Activated T-cell treated with anti-CD3 and anti-CD28 coated beads for 48 hours (primary cell): Measurements from ENCODE around the gene LOC128125822.

ENCODE experiments used
- DNase-seq: peaks from one replicate; pipeline ENCODE4 v3.0.0-alpha.2; 2020; ENCODE audit warnings: low read depth

Gene LOC128125822

GRCh38 chr6:63556369-63556768, 15.9 kb upstream of the LOC128125822 start:
- no peak for DNase-seq

- no peak for DNase-seq
Observed at GRCh38 chr6:63558278-63558677, 14.0 kb upstream of the LOC128125822 start.

GRCh38 chr6:63560801-63561287, 11.4 kb upstream of the LOC128125822 start:
- DNase-seq = no peak

GRCh38 chr6:63561288-63561687, 11.0 kb upstream of the LOC128125822 start:
- DNase-seq = no peak

GRCh38 chr6:63563235-63563634, 9.0 kb upstream of the LOC128125822 start:
- DNase-seq = no peak

- no peak for DNase-seq
Observed at GRCh38 chr6:63565058-63565726, 7.1 kb upstream of the LOC128125822 start.

- no peak for DNase-seq
Observed at GRCh38 chr6:63565727-63566596, 6.3 kb upstream of the LOC128125822 start.

GRCh38 chr6:63567966-63568365, 4.3 kb upstream of the LOC128125822 start:
- no peak for DNase-seq

GRCh38 chr6:63571361-63572043, 778 bp upstream of the LOC128125822 start:
- peak; percentile 25 for DNase-seq

- DNase-seq = peak; percentile 29
Observed at GRCh38 chr6:63572747-63573075, 431 bp downstream of the LOC128125822 start.

GRCh38 chr6:63573076-63573898, 1.0 kb downstream of the LOC128125822 start:
- peak; percentile 56 for DNase-seq

- DNase-seq = no peak
Observed at GRCh38 chr6:63573899-63574553, 1.7 kb downstream of the LOC128125822 start.

GRCh38 chr6:63574554-63574900, 2.2 kb downstream of the LOC128125822 start:
- DNase-seq = no peak

- no peak for DNase-seq
Observed at GRCh38 chr6:63576147-63576772, 4.0 kb downstream of the LOC128125822 start.

GRCh38 chr6:63576985-63577712, 4.9 kb downstream of the LOC128125822 start:
- DNase-seq = no peak

- DNase-seq = no peak
Observed at GRCh38 chr6:63578757-63579156, 6.5 kb downstream of the LOC128125822 start.

- no peak for DNase-seq
Observed at GRCh38 chr6:63579937-63580703, 7.8 kb downstream of the LOC128125822 start.

- DNase-seq = no peak
Observed at GRCh38 chr6:63580704-63580961, 8.4 kb downstream of the LOC128125822 start.

- no peak for DNase-seq
Observed at GRCh38 chr6:63581355-63582013, 9.2 kb downstream of the LOC128125822 start.
